Caco-2 (cell line): ENCODE data around the gene C19orf33. TPM values are rescaled to one million over a fixed set of nuclear protein-coding genes. Genes with fewer than 3 reads are reported as not detected.

ENCODE experiments used
- BruUV-seq: library from RNA; stranded (reverse); fragments of 400-500 nt; replicated peaks from 2 replicates; lab custom pipeline; 2021; lab: Mats Ljungman, UMichigan
- CTCF ChIA-PET: fragments of 300-600 bp; sonication (Branson Sonifier 250); formaldehyde crosslinking; loops from one replicate; lab custom pipeline; 2022; ENCODE audit warnings: antibody characterized with exemption; lab: Charles Lee
- POLR2A ChIA-PET: fragments of 300-600 bp; sonication (Branson Sonifier 250); formaldehyde crosslinking; loops from one replicate; lab custom pipeline; 2022; ENCODE audit warnings: antibody characterized with exemption; lab: Charles Lee
- DNase-seq, 2 experiments: peaks; one replicate each; pipeline versions ENCODE4 v3.0.0 to v3.0.0-alpha.2; 2020 to 2022
- H3K27me3 ChIP-seq: replicated peaks from 2 replicates; pipeline ENCODE4 v1.6.0; 2011; ENCODE audit warnings: low read length; ENCODE audit not compliant: control insufficient read depth, insufficient read depth
- H3K36me3 ChIP-seq: 2 replicates; pipeline ENCODE4 v1.5.1; 2011; ENCODE audit warnings: low read length; ENCODE audit not compliant: control insufficient read depth, insufficient read depth
- H3K4me1 ChIP-seq: fragments of 250-450 bp; sonication (Bioruptor Pico); 2 replicates; pipeline ENCODE4 v1.5.1; 2020; ENCODE audit warnings: mild to moderate bottlenecking
- H3K4me3 ChIP-seq: 2 replicates; pipeline ENCODE4 v1.5.1; 2011; ENCODE audit warnings: low read depth, mild to moderate bottlenecking, control low read depth, low read length
- H3K9me3 ChIP-seq: fragments of 250-450 bp; sonication (Bioruptor Pico); 2 replicates; pipeline ENCODE4 v1.5.1; 2020; ENCODE audit warnings: mild to moderate bottlenecking, moderate library complexity
- H3K27ac Mint-ChIP-seq: one replicate; pipeline ENCODE4 v1.8.0; 2022; ENCODE audit warnings: mixed read lengths; ENCODE audit not compliant: unreplicated experiment
- H3K27me3 Mint-ChIP-seq: one replicate; pipeline ENCODE4 v1.8.0; 2022; ENCODE audit warnings: mixed read lengths; ENCODE audit not compliant: insufficient read depth, unreplicated experiment
- H3K36me3 Mint-ChIP-seq: one replicate; pipeline ENCODE4 v1.8.0; 2022; ENCODE audit warnings: mild to moderate bottlenecking, mixed read lengths; ENCODE audit not compliant: insufficient read depth, unreplicated experiment
- H3K4me1 Mint-ChIP-seq: one replicate; pipeline ENCODE4 v1.8.0; 2022; ENCODE audit warnings: low read depth, mixed read lengths; ENCODE audit not compliant: unreplicated experiment
- H3K4me3 Mint-ChIP-seq: one replicate; pipeline ENCODE4 v1.8.0; 2022; ENCODE audit warnings: mild to moderate bottlenecking, moderate library complexity, mixed read lengths; ENCODE audit not compliant: unreplicated experiment
- H3K9me3 Mint-ChIP-seq: one replicate; pipeline ENCODE4 v1.8.0; 2022; ENCODE audit warnings: mixed read lengths; ENCODE audit not compliant: unreplicated experiment
- intact Hi-C: fragments of 100-400 bp; cut with micrococcal nuclease; formaldehyde crosslinking; loops from one replicate; pipeline ENCODE4 v1.10.0; 2022; ENCODE audit not compliant: unreplicated experiment
- total RNA-seq: library from RNA; stranded (reverse); gene quantifications from 2 replicates; pipeline ENCODE4 v1.2.3, GENCODE V29; 2022
- TF ChIP-seq, protein P1 (sequence below), 2 experiments: fragments of 200-600 bp in 1 of 2; IDR thresholded peaks; 1 replicate in 1 of 2; 2 replicates in 1 of 2; pipeline versions ENCODE4 v1.5.1 to v1.8.0; 2011 to 2022; ENCODE audit warnings: antibody characterized with exemption in 1 of 2, control low read depth in 1 of 2, inconsistent platforms in 1 of 2, low read depth in 1 of 2, low read length in 1 of 2, mild to moderate bottlenecking in 1 of 2, moderate library complexity in 1 of 2; ENCODE audit not compliant: insufficient read depth in 1 of 2, severe bottlenecking in 1 of 2, unreplicated experiment in 1 of 2

The C19orf33 gene
- total RNA-seq, 1 experiment from 2014 or later, result 18.6 TPM

- intact Hi-C loops, result no loop called here
- H3K4me3 ChIP-seq, result no peak overlapping the region
Observed at GRCh38 chr19:38351865-38352395, 47.9 kb downstream of the C19orf33 start.

GRCh38 chr19:38352611-38353010, 48.6 kb downstream of the C19orf33 start:
- H3K27me3 Mint-ChIP-seq, result peaks cover 6% of the 10 kb centered on the region
- no peaks in the 10 kb centered on the region for H3K9me3 Mint-ChIP-seq
- H3K27ac Mint-ChIP-seq, result no peak overlapping the region
- peak overlapping the region; percentile 5 for H3K4me3 Mint-ChIP-seq
- CTCF ChIA-PET, result interaction anchor here (1.2 kb wide), 1 partner anchor 8 kb away, joined by 4 read pairs; no protein-coding TSS in a partner anchor
- peaks cover 16% of the 10 kb centered on the region for H3K36me3 Mint-ChIP-seq
- Histone ChIP-seq H3K4me3 (no peak overlapping the region), H3K36me3 (no peaks in the 10 kb centered on the region), H3K4me1 (peaks cover 5% of the 10 kb centered on the region; the same call in 1 of the 2 replicates), H3K27me3 (no peaks in the 10 kb centered on the region), H3K9me3 (no peaks in the 10 kb centered on the region)
- TF ChIP-seq, protein P1, sequence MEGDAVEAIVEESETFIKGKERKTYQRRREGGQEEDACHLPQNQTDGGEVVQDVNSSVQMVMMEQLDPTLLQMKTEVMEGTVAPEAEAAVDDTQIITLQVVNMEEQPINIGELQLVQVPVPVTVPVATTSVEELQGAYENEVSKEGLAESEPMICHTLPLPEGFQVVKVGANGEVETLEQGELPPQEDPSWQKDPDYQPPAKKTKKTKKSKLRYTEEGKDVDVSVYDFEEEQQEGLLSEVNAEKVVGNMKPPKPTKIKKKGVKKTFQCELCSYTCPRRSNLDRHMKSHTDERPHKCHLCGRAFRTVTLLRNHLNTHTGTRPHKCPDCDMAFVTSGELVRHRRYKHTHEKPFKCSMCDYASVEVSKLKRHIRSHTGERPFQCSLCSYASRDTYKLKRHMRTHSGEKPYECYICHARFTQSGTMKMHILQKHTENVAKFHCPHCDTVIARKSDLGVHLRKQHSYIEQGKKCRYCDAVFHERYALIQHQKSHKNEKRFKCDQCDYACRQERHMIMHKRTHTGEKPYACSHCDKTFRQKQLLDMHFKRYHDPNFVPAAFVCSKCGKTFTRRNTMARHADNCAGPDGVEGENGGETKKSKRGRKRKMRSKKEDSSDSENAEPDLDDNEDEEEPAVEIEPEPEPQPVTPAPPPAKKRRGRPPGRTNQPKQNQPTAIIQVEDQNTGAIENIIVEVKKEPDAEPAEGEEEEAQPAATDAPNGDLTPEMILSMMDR (IDR thresholded peaks at IDR 0.05; ENCODE audit: insufficient read depth in 1 of 2, low read depth in 1 of 2, low read length in 1 of 2, severe bottlenecking in 1 of 2, unreplicated experiment in 1 of 2), result no peak
- H3K4me1 Mint-ChIP-seq, result peaks cover 9% of the 10 kb centered on the region
- intact Hi-C loops, result no loop called here
- no peak for DNase-seq
- POLR2A ChIA-PET, result interaction anchor here (0.6 kb wide), 1 partner anchor 122 kb away, joined by 7 read pairs; no protein-coding TSS in a partner anchor
- no TSS peak for BruUV-seq

More at GRCh38 chr19:38351865-38352395, 47.9 kb downstream of the C19orf33 start:
- POLR2A ChIA-PET, result interaction anchor here (0.7 kb wide), 1 partner anchor 22 kb away, joined by 3 read pairs; the partner anchor contains the start of gene PSMD8
- Mint-ChIP-seq H3K4me3 (no peak overlapping the region), H3K36me3 (peaks cover 16% of the 10 kb centered on the region), H3K9me3 (no peaks in the 10 kb centered on the region), H3K27ac (no peak overlapping the region), H3K27me3 (peaks cover 6% of the 10 kb centered on the region), H3K4me1 (peaks cover 9% of the 10 kb centered on the region)
- Histone ChIP-seq H3K27me3 (no peaks in the 10 kb centered on the region), H3K36me3 (no peaks in the 10 kb centered on the region), H3K9me3 (no peaks in the 10 kb centered on the region), H3K4me1 (peaks cover 5% of the 10 kb centered on the region; the same call in 1 of the 2 replicates)
- CTCF ChIA-PET, result interaction anchor here (1.2 kb wide), 1 partner anchor 9 kb away, joined by 4 read pairs; no protein-coding TSS in a partner anchor
- no TSS peak for BruUV-seq
- no peak for DNase-seq
- TF ChIP-seq, protein P1 (IDR thresholded peaks at IDR 0.05; ENCODE audit: insufficient read depth in 1 of 2, low read depth in 1 of 2, low read length in 1 of 2, severe bottlenecking in 1 of 2, unreplicated experiment in 1 of 2), result no peak

Other genes with a start within 250 kb of the C19orf33 start
- 3.6 and 5.0 TPM in 2 replicates for gene DPF1, start 80.0 kb upstream of the C19orf33 start, total RNA-seq
- gene PPP1R14A, start 47.9 kb upstream of the C19orf33 start, total RNA-seq, result 11.1 and 13.8 TPM in 2 replicates
- gene SPINT2, start 39.7 kb upstream of the C19orf33 start, total RNA-seq, result 728 and 748 TPM in 2 replicates
- 61.7 and 66.7 TPM in 2 replicates for gene YIF1B, start 11.7 kb downstream of the C19orf33 start, total RNA-seq
- gene KCNK6, start 15.6 kb downstream of the C19orf33 start, total RNA-seq, result 6.1 and 7.8 TPM in 2 replicates
- gene CATSPERG, start 31.6 kb downstream of the C19orf33 start, total RNA-seq, result 12.4 and 14.0 TPM in 2 replicates
- gene PSMD8, start 70.3 kb downstream of the C19orf33 start, total RNA-seq, result 264 and 274 TPM in 2 replicates
- gene GGN, start 83.8 kb downstream of the C19orf33 start, total RNA-seq, result 0.79 TPM in 1 of 2 replicates, not detected in the other
- gene SPRED3, start 84.4 kb downstream of the C19orf33 start, total RNA-seq, result 2.9 and 3.5 TPM in 2 replicates
- gene FAM98C, start 98.8 kb downstream of the C19orf33 start, total RNA-seq, result 17.3 and 19.7 TPM in 2 replicates
- not detected in 2 replicates for gene RASGRP4, start 122.0 kb downstream of the C19orf33 start, total RNA-seq
- 5.6 and 5.9 TPM in 2 replicates for gene RYR1, start 129.4 kb downstream of the C19orf33 start, total RNA-seq